GM19324 (cell line): ENCODE results near the gene WDTC1.
"Not testable (repeated sequence)": the region's sequence is repeated elsewhere in the genome, so short reads cannot be mapped to it uniquely, and the experiment has no call there.

Source experiments
- ATAC-seq: cut with Tn5 transposase; IDR thresholded peaks from one replicate; pipeline ENCODE4 v1.9.1; 2021; ENCODE audit warnings: mild to moderate bottlenecking, moderate library complexity; ENCODE audit not compliant: unreplicated experiment, low FRiP score

The WDTC1 gene, protein sequence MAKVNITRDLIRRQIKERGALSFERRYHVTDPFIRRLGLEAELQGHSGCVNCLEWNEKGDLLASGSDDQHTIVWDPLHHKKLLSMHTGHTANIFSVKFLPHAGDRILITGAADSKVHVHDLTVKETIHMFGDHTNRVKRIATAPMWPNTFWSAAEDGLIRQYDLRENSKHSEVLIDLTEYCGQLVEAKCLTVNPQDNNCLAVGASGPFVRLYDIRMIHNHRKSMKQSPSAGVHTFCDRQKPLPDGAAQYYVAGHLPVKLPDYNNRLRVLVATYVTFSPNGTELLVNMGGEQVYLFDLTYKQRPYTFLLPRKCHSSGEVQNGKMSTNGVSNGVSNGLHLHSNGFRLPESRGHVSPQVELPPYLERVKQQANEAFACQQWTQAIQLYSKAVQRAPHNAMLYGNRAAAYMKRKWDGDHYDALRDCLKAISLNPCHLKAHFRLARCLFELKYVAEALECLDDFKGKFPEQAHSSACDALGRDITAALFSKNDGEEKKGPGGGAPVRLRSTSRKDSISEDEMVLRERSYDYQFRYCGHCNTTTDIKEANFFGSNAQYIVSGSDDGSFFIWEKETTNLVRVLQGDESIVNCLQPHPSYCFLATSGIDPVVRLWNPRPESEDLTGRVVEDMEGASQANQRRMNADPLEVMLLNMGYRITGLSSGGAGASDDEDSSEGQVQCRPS

GRCh38 chr1:27234049-27234882, at the start of gene WDTC1:
WDTC1 (plus strand) TSS chr1:27234632; CDS start chr1:27261055, 26,423 bp downstream.
- ATAC-seq, result peak; percentile 95

DNA sequence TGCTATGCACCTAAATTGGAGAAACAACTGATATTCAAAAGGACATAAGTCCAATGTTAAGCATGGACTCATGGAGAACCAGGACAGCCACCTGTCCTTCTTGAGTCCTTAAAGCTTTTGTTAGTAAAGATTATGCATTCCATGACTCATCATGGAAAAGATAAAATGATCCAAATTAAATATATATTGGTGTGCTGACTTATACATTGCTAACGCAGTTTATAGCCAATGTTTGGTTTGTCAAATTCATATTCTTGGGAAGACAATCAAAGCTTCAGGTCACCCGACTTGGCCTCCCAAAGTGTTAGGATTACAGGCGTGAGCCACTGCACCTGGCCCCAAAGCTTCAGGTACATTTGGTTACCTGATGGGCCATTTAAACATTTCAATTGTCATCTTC, 49.8 kb upstream of the WDTC1 start:
- ATAC-seq, result not testable (repeated sequence)

- no peak for ATAC-seq
These were observed 42.3 kb upstream of the WDTC1 start for GRCh38 chr1:27192039-27192529.

GRCh38 chr1:27193194-27193593, 41.2 kb upstream of the WDTC1 start:
- no peak for ATAC-seq

DNA sequence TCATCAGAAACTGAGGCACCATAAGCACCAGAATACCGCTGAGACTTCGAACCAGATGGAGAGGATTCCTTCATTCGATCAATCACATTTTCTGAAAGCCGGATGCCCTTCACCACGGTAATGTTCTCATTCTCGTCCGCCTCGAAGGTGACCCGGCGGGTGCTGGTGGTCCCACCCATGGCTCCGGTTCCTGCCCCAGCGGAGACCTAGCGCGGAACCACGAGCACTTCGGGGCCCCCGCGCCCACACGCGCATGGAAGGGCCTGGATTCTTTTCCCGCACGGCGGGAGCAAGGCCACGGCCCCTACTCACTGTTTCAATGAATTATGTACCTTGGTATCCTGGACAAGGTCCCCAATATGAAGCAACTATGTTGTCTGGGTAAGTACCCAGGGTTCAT, 33.1 kb upstream of the WDTC1 start:
- no peak for ATAC-seq

GRCh38 chr1:27203946-27204345, 30.5 kb upstream of the WDTC1 start:
- ATAC-seq, result no peak

GRCh38 chr1:27207238-27207637, 27.2 kb upstream of the WDTC1 start:
- not testable (repeated sequence) for ATAC-seq

DNA sequence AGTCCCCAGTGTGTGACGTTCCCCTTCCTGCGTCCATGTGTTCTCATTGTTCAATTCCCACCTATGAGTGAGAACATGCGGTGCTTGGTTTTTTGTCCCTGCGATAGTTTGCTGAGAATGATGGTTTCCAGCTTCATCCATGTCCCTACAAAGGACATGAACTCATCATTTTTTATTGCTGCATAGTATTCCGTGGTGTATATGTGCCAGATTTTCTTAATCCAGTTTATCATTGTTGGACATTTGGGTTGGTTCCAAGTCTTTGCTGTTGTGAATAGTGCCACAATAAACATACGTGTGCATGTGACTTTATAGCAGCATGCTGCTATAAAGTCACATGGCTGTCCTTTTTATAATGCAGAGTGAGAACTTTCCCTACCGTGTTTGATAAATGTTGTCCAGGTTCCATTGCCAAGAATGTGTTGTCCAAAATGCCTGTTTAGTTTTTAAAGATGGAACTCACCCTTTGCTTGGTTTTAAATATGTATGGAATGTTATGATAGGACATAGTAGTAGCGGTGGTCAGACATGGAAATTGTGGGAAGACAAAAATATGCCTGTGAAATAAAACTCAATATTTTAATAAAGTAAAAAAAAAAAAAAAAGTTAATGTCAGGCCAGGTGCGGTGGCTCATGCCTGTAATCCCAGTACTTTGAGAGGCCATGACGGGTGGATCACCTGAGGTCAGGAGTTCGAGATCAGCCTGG, 26.1 kb upstream of the WDTC1 start:
- not testable (repeated sequence) for ATAC-seq

- ATAC-seq, result no peak
These were observed 18.0 kb upstream of the WDTC1 start for GRCh38 chr1:27216466-27216865.

DNA sequence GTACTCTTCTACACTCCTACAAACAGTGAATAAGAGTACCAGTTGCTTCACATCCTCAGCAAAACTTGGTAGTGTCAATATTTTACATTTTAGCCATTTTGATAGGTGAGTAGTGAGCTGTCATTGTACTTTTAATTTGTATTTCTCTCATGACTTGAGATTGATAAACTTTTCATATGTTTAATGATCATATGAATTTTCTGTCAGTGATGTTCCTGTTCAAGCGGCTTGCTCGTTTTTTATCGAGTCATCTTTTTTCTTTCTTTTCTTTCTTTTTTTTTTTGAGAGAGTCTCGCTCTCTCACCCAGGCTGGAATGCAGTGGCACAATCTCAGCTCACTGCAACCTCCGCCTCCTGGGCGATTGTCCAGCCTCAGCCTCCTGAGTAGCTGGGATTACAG, 17.0 kb upstream of the WDTC1 start:
- ATAC-seq, result no peak

DNA sequence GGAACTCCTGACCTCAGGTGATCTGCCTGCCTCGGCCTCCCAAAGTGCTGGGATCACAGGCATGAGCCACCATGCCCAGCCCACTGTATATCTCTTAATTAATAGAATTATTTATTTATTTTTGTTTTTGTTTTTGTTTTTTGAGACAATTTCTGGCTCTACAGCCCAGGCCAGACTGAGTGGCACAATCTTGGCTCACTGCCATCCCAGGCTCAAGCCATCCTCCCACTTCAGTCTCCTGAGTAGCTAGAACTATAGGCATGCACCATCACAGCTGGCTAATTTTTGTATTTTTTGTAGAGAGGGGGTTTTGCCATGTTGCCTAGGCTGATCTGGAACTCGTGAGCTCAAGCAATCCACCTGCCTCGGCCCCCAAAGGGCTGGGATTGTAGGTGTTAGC, 15.7 kb upstream of the WDTC1 start:
- ATAC-seq, result no peak

DNA sequence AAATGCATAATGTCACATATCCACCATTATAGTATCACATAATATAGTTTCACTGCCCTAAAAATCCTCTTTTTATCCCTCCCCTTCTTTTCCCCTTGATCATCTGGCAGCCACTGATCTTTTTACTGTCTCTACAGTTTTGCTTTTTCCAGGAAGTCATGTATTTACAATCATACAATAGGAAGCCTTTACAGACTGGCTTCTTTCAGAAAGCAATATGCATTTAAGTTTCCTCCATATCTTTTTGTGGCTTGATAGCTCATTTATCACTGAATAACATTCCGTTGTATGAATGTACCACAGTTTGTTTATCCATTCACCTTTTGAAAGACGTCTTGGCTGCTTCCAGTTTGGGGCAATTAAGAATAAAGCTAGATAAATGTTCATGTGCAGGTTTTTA, 14.3 kb upstream of the WDTC1 start:
- ATAC-seq, result no peak

DNA sequence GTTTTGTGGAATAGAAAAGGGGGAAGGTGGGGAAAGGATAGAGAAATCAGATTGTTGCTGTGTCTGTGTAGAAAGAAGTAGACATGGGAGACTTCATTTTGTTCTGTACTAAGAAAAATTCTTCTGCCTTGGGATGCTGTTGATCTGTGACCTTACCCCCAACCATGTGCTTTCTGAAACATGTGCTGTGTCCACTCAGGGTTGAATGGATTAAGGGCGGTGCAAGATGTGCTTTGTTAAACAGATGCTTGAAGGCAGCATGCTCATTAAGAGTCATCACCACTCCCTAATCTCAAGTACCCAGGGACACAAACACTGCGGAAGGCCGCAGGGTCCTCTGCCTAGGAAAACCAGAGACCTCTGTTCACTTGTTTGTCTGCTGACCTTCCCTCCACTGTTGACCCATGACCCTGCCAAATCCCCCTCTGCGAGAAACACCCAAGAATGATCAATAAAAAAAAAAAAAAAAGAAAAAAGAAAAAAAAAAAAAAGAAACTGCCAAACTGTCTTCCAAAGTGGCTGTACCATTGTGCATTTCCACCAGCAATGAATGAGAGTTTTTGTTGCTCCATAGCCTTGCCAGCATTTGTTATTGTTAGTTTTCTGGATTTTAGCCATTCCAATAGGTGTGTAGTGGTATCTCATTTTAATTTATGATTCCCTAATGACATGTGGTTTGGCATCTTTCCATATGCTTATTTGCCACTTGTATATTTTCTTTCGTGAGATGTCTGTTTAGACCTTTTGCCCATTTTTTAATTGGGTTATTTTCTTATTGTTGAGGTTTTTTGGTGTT, 13.5 kb upstream of the WDTC1 start:
- not testable (repeated sequence) for ATAC-seq

- no peak for ATAC-seq
These were observed 8.8 kb upstream of the WDTC1 start for GRCh38 chr1:27225621-27226020.

- ATAC-seq, result no peak
These were observed 6.7 kb upstream of the WDTC1 start for GRCh38 chr1:27227765-27228164.

GRCh38 chr1:27233667-27234048, 774 bp upstream of the WDTC1 start:
- ATAC-seq, result peak; percentile 3

GRCh38 chr1:27235827-27236226, 1.4 kb downstream of the WDTC1 start:
- ATAC-seq, result no peak

DNA sequence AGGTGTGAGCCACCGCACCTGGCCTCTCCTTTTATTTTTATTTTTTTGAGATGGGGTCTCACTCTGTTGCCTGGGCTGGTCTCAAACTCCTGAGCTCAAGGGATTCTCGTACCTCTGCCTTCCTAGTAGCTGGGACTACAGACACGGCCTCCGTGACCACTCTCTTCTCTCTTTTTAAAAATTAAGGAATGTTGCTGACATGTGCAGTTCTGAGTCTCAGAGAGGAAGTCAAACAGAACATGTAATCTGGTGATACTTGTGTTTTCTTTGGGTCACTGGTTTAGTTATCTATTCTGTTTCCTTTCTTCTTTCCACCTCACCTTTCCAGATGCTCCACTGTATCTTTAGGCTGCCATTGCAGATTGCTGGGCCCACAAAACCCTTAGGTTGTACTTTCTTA, 2.7 kb downstream of the WDTC1 start:
- ATAC-seq, result no peak

GRCh38 chr1:27238032-27238431, 3.6 kb downstream of the WDTC1 start:
- ATAC-seq, result no peak

DNA sequence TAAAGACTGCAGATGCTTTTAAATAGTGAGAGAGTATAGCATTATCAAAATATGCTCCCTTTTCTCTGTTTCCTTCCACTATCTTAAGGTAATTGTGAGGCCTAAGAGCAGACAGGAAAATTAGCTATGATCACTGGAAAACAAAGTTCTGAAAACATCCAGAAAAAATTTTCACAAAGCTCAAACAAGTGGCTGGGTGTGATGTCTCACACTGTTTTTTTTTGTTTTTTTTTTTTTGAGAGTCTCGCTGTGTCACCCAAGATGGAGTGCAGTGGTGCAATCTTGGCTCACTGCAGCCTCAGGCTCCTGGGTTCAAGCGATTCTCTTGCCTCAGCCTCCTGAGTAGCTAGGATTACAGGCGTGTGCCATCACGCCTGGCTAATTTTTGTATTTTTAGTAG, 7.2 kb downstream of the WDTC1 start:
- ATAC-seq, result no peak
